HTERT RPE-1 (cell line): ENCODE measurements around the gene FCER2.
"Not testable (repeated sequence)": the region's sequence is repeated elsewhere in the genome, so short reads cannot be mapped to it uniquely, and the experiment has no call there.

Source experiments
- in situ Hi-C: fragments of 300-500 bp; cut with MboI; formaldehyde crosslinking; loops from 4 replicates; pipeline ENCODE4 v1.14.3; 2020; ENCODE audit warnings: low sequenced_read_pairs

Gene FCER2

GRCh38 chr19:7701654-7702457 is at the start of gene FCER2:
TSS of gene FCER2 (minus strand) at chr19:7702131. CDS start at chr19:7699760, 2,371 bp downstream.
- in situ Hi-C loops = no loop called here

GRCh38 chr19:7751157-7751783 is 49.3 kb upstream of the FCER2 start:
- in situ Hi-C loops = no loop called here

GRCh38 chr19:7748756-7749155 is 46.8 kb upstream of the FCER2 start:
- in situ Hi-C loops = no loop called here

GRCh38 chr19:7748171-7748570 is 46.2 kb upstream of the FCER2 start:
- in situ Hi-C loops = no loop called here

GRCh38 chr19:7746903-7747884 is 45.3 kb upstream of the FCER2 start, which contains the start of gene CD209:
TSS of gene CD209 (minus strand) at chr19:7747534. CDS start at chr19:7747511, 23 bp downstream.
- in situ Hi-C loops = no loop called here

- in situ Hi-C loops = not testable (repeated sequence)
These were observed 44.4 kb upstream of the FCER2 start for GRCh38 chr19:7746306-7746705.

- in situ Hi-C loops = no loop called here
These were observed 43.1 kb upstream of the FCER2 start for GRCh38 chr19:7744871-7745650.

GRCh38 chr19:7744199-7744786 is 42.4 kb upstream of the FCER2 start:
- in situ Hi-C loops = no loop called here

- in situ Hi-C loops = no loop called here
These were observed 41.5 kb upstream of the FCER2 start for GRCh38 chr19:7743425-7743841.

GRCh38 chr19:7742991-7743390 is 41.1 kb upstream of the FCER2 start:
- in situ Hi-C loops = no loop called here

GRCh38 chr19:7742575-7742974 is 40.6 kb upstream of the FCER2 start:
- in situ Hi-C loops = no loop called here

- in situ Hi-C loops = no loop called here
These were observed 38.7 kb upstream of the FCER2 start for GRCh38 chr19:7740682-7741054.

- in situ Hi-C loops = no loop called here
These were observed 38.1 kb upstream of the FCER2 start for GRCh38 chr19:7739801-7740681.

GRCh38 chr19:7739211-7739755 is 37.4 kb upstream of the FCER2 start:
- in situ Hi-C loops = no loop called here

- in situ Hi-C loops = no loop called here
These were observed 36.1 kb upstream of the FCER2 start for GRCh38 chr19:7738023-7738422.

GRCh38 chr19:7737215-7737614 is 35.3 kb upstream of the FCER2 start:
- in situ Hi-C loops = no loop called here

- in situ Hi-C loops = no loop called here
These were observed 34.2 kb upstream of the FCER2 start for GRCh38 chr19:7736148-7736547.
